ENCODE measurements around the gene RNF14.
A peak's percentile ranks its signal among the peaks of the same experiment; 100 is the strongest.

RNF14 gene

DNA sequence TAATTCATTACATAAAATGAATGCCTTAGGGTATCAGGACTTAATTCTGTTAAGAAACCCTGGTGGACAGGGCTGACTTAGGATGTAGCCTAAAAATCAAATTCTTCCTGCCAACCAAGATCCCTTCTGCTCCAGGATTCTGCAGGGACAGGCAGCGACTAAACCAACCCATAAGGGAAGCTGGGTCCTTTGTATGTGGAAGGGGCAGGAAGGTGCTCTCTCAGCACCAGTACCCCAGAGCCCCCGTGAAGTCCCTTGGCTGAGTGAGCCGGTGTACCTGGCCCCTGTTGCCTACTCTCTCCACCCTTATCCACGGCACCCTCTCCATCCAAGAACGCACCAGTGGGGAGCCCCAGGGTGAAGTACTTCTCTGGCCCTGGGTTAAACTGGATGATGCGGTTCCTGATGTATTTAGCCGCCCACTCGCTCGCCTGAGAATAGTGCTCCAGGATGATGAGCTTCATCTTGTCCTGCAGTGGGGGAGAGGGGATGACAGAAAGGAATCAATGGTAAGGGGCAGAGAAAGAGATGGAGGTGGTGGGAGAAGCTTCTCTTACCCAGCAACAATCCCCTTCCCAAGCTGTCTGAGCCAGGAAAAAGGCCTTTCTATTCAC lies 42.8 kb downstream of the RNF14 start:
- H3K27me3 ChIP-seq (ENCODE audit: control insufficient read depth in 5 of 5, insufficient read depth in 4 of 5, low read length in 5 of 5), result no peaks in the 10 kb centered on the region
- H3K9ac ChIP-seq (ENCODE audit: low read length in 5 of 5), result peak overlapping the region in 3 of 5 donors; percentile 31 to 91 (median 81)
- peak overlapping the region; percentile 72 to 93 (median 78) for H3K4me3 ChIP-seq (ENCODE audit: low read depth in 1 of 5, low read length in 5 of 5)
- H3K9me3 ChIP-seq (ENCODE audit: control insufficient read depth in 5 of 5, low read length in 5 of 5), result no peaks in the 10 kb centered on the region
- peaks cover 2 to 44% (median 28%) of the 10 kb centered on the region in 5 donors for H3K4me1 ChIP-seq (ENCODE audit: control insufficient read depth in 5 of 5, insufficient read depth in 5 of 5, low read length in 5 of 5)
- peaks cover 0 to 16% (median 6%) of the 10 kb centered on the region in 5 donors for H3K36me3 ChIP-seq (ENCODE audit: control insufficient read depth in 5 of 5, insufficient read depth in 5 of 5, low read length in 5 of 5)
- H3K27ac ChIP-seq (ENCODE audit: low read depth, low read length), result peak overlapping the region; percentile 74

DNA sequence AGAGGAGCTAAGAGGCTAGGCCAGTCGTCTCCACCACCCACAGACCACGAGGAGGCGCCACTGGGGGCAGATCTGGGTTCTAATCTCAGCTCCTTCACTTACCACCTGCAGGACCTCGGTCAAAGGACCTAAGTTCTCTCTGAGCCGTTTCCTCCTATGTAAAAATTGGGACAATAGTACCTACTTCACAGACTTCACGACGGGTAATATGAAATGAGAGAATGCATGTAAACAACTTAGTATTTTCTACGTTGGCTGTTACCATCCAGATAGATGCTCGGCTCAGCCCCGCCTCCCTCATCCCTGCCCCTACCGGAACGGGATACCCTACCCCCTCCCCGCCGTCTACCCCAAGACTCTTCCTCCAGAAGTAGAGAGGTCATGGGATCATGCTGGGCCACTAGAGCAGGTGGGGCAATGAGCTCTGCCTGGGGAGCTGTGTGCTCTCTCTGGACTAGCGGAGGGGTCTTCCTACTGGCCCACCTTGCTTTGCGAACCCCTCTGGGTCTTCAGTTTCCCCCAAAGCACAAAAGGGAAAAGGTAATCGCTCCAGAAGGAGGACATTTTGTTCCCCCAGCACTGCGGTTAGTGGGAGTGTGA lies 43.4 kb downstream of the RNF14 start:
- peak overlapping the region; percentile 72 to 93 (median 78) for H3K4me3 ChIP-seq (ENCODE audit: low read depth in 1 of 5, low read length in 5 of 5)
- peaks cover 2 to 45% (median 28%) of the 10 kb centered on the region in 5 donors for H3K4me1 ChIP-seq (ENCODE audit: control insufficient read depth in 5 of 5, insufficient read depth in 5 of 5, low read length in 5 of 5)
- no peaks in the 10 kb centered on the region for H3K9me3 ChIP-seq (ENCODE audit: control insufficient read depth in 5 of 5, low read length in 5 of 5)
- peak overlapping the region; percentile 74 for H3K27ac ChIP-seq (ENCODE audit: low read depth, low read length)
- H3K27me3 ChIP-seq (ENCODE audit: control insufficient read depth in 5 of 5, insufficient read depth in 4 of 5, low read length in 5 of 5), result no peaks in the 10 kb centered on the region
- H3K36me3 ChIP-seq (ENCODE audit: control insufficient read depth in 5 of 5, insufficient read depth in 5 of 5, low read length in 5 of 5), result peaks cover 0 to 16% (median 6%) of the 10 kb centered on the region in 5 donors
- H3K9ac ChIP-seq (ENCODE audit: low read length in 5 of 5), result peak overlapping the region; percentile 80 to 96 (median 91)

DNA sequence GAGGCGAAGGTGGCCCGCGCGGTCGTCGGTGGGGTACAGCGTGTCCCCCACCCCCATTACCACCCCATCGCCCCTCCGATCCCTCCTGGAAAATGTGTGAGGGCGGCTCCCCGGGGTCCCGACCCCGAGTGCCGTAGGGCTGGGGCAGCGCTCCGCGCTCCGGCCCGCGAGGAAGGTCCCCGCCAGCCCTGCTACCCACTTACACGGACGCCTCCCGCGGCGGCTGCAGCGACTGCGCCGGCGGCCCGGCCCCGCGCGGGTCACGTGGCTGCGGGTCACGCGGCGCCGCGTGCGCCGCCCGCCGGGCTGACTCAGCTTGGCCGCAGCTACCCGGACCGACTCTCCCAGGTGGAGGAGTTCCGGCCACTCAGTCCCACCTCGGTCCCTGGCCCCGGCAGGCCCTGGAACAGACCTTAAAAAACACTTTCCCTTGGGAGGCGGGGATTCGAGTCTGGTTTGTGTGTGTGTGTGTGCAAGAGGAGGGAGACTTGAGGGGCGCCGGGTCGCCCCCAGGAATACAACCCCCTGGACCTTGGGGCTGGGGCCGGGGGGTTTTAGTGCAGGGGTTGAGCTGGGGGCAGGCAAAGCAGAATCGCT lies 44.0 kb downstream of the RNF14 start, which contains the start of gene GNPDA1:
Gene GNPDA1 (minus strand): TSS at position 236 of the 597 bp plus-strand sequence. CDS start 992 bp downstream, outside the sequence.
- H3K4me1 ChIP-seq (ENCODE audit: control insufficient read depth in 5 of 5, insufficient read depth in 5 of 5, low read length in 5 of 5), result peaks cover 2 to 45% (median 28%) of the 10 kb centered on the region in 5 donors
- H3K9me3 ChIP-seq (ENCODE audit: control insufficient read depth in 5 of 5, low read length in 5 of 5), result no peaks in the 10 kb centered on the region
- peak within 1 kb of the TSS; percentile 72 to 93 (median 78) for H3K4me3 ChIP-seq (ENCODE audit: low read depth in 1 of 5, low read length in 5 of 5)
- H3K36me3 ChIP-seq (ENCODE audit: control insufficient read depth in 5 of 5, insufficient read depth in 5 of 5, low read length in 5 of 5), result peaks cover 0 to 12% (median 5%) of the 10 kb centered on the region in 5 donors
- peak within 1 kb of the TSS; percentile 92 for H3K27ac ChIP-seq (ENCODE audit: low read depth, low read length)
- H3K9ac ChIP-seq (ENCODE audit: low read length in 5 of 5), result peak within 1 kb of the TSS; percentile 80 to 96 (median 91)
- H3K27me3 ChIP-seq (ENCODE audit: control insufficient read depth in 5 of 5, insufficient read depth in 4 of 5, low read length in 5 of 5), result no peaks in the 10 kb centered on the region

DNA sequence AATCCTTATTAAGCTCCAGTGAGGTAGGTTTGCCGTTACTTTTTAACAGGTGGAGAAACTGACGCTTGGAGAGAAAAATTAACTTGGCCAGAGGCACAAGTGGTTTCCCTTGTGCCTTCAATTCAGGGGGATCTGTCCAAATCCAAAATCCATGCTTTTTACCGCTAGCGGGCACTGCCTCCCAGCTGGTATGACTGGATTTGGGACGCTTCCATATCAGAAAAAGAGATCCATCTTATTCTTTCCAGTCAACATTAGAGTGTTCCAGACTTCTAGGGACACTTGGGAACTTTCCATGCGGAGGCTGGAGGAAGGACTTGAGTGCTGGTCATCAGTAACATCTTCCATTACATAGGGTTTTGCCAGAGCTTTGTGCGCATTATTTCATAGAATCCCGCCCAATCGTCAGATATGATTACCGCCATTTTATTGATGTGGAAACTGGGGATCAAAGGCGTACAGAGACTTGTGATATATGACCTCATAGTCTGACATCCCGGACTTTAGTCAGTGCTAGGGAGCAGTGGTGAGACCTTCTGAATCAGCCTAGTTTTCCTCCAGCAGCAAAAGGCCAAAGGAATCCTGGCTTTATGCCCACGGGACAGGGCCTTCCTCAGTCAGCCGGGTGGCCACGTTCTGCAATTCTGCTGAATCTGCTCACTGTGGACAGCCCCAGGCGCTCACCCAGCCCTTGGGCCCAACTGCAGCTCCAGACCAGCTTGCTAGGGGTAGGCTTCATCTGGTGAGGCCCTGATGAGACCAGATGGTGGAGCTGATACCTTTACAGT lies 45.0 kb downstream of the RNF14 start:
- Histone ChIP-seq H3K9ac (ENCODE audit: low read length in 5 of 5) (no peak overlapping the region), H3K27me3 (ENCODE audit: control insufficient read depth in 5 of 5, insufficient read depth in 4 of 5, low read length in 5 of 5) (no peaks in the 10 kb centered on the region), H3K9me3 (ENCODE audit: control insufficient read depth in 5 of 5, low read length in 5 of 5) (no peaks in the 10 kb centered on the region), H3K4me3 (ENCODE audit: low read depth in 1 of 5, low read length in 5 of 5) (no peak overlapping the region), H3K4me1 (ENCODE audit: control insufficient read depth in 5 of 5, insufficient read depth in 5 of 5, low read length in 5 of 5) (peaks cover 2 to 45% (median 28%) of the 10 kb centered on the region in 5 donors), H3K36me3 (ENCODE audit: control insufficient read depth in 5 of 5, insufficient read depth in 5 of 5, low read length in 5 of 5) (peaks cover 0 to 8% (median 2%) of the 10 kb centered on the region in 5 donors), H3K27ac (ENCODE audit: low read depth, low read length) (peak overlapping the region; percentile 92)

DNA sequence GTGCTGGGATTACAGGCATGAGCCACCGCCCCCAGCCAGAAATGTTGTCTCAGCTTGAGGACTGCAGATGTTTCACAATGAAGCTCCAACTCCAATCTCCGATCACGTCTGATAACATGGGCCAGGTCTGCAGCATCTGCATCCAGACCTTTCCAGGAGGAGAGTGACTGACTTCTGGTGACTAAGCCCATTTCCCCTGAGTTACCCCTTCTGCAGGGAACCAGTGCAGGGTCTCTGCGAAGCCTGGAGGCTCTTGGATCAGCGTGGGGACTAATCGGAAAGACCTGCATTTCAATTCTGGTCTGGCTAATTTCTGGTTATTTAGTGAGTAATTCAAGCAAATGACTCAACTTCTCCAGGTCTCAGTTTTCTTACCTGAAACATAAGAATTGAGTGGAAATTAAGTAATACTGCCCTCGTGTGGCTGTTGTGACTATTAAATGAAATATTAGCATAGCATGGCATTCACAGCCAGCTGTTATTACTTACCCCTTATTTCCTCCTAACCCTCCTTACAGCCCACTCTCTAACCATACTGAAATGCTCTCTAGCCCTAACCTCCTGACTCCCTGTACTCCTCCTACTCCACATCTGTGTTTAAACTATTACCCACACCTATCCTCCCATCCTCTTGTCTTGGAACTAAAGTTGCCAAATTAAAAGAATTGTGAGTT lies 46.1 kb downstream of the RNF14 start:
- no peaks in the 10 kb centered on the region for H3K27me3 ChIP-seq (ENCODE audit: control insufficient read depth in 5 of 5, insufficient read depth in 4 of 5, low read length in 5 of 5)
- H3K36me3 ChIP-seq (ENCODE audit: control insufficient read depth in 5 of 5, insufficient read depth in 5 of 5, low read length in 5 of 5), result peaks cover 0 to 5% (median 0%) of the 10 kb centered on the region in 5 donors
- peaks cover 2 to 45% (median 28%) of the 10 kb centered on the region in 5 donors for H3K4me1 ChIP-seq (ENCODE audit: control insufficient read depth in 5 of 5, insufficient read depth in 5 of 5, low read length in 5 of 5)
- peak overlapping the region; percentile 92 for H3K27ac ChIP-seq (ENCODE audit: low read depth, low read length)
- H3K9ac ChIP-seq (ENCODE audit: low read length in 5 of 5), result no peak overlapping the region
- H3K9me3 ChIP-seq (ENCODE audit: control insufficient read depth in 5 of 5, low read length in 5 of 5), result no peaks in the 10 kb centered on the region
- H3K4me3 ChIP-seq (ENCODE audit: low read depth in 1 of 5, low read length in 5 of 5), result no peak overlapping the region

DNA sequence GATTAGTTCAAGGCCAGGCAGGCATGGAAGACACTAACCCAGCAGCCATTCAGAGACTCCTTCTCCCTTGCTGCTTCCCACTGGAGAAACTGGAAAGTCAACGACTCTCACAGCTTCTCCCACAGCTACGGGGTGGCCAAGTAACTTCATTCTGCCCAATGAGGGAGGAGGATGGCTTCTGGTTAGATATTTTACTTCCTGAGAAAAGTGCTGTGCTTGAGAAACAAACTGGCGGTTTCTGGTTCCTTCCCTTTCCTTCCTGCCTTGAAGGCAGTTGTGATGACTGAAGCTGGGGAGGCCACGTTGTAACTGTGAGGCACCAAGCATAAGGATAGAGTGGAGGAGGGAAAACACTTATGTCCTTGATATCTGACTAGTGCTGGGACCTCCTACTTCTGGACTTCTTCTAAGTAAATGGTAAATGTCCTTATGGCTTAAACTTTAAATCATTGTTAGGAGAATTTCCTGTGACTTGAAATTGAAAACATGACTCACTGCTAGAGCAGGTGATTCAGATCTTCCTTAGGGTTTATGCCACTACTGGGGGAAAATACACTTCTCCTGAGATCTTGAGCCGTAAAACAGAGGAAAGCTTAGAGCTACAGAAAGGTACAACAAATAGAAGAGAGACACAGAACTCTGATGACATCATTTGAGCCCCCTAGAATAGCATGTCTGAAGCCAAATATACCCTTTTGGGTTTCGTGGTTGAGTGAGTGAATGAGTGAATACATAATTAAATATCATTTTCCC lies 47.1 kb downstream of the RNF14 start:
- Histone ChIP-seq H3K27me3 (ENCODE audit: control insufficient read depth in 5 of 5, insufficient read depth in 4 of 5, low read length in 5 of 5) (no peaks in the 10 kb centered on the region), H3K9ac (ENCODE audit: low read length in 5 of 5) (peak overlapping the region in 1 of 5 donors; percentile 18), H3K9me3 (ENCODE audit: control insufficient read depth in 5 of 5, low read length in 5 of 5) (peaks cover 0 to 3% (median 0%) of the 10 kb centered on the region in 5 donors), H3K27ac (ENCODE audit: low read depth, low read length) (peak overlapping the region; percentile 57), H3K4me1 (ENCODE audit: control insufficient read depth in 5 of 5, insufficient read depth in 5 of 5, low read length in 5 of 5) (peaks cover 2 to 45% (median 28%) of the 10 kb centered on the region in 5 donors), H3K4me3 (ENCODE audit: low read depth in 1 of 5, low read length in 5 of 5) (no peak overlapping the region), H3K36me3 (ENCODE audit: control insufficient read depth in 5 of 5, insufficient read depth in 5 of 5, low read length in 5 of 5) (peaks cover 0 to 2% (median 0%) of the 10 kb centered on the region in 5 donors)

DNA sequence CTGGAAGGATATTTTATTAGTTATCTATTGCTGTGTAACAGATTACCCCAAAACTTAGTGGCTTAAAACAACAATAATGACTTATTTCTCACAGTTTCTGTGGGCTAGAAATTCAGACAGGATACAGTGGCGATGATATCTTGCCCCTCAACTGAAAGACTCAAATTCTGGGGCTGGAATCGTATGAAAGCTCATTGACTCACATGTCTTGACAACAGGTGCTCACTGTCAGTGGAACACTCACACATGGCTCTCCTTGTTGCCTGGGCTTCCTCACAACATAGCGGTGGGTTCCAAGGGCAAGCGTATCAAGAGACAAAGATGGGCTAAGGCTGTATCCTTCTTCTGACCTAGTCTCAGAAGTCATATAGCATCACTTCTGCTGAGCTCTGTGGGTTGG lies 47.7 kb downstream of the RNF14 start:
- Histone ChIP-seq H3K9ac (ENCODE audit: low read length in 5 of 5) (no peak overlapping the region), H3K4me3 (ENCODE audit: low read depth in 1 of 5, low read length in 5 of 5) (no peak overlapping the region), H3K27me3 (ENCODE audit: control insufficient read depth in 5 of 5, insufficient read depth in 4 of 5, low read length in 5 of 5) (no peaks in the 10 kb centered on the region)

DNA sequence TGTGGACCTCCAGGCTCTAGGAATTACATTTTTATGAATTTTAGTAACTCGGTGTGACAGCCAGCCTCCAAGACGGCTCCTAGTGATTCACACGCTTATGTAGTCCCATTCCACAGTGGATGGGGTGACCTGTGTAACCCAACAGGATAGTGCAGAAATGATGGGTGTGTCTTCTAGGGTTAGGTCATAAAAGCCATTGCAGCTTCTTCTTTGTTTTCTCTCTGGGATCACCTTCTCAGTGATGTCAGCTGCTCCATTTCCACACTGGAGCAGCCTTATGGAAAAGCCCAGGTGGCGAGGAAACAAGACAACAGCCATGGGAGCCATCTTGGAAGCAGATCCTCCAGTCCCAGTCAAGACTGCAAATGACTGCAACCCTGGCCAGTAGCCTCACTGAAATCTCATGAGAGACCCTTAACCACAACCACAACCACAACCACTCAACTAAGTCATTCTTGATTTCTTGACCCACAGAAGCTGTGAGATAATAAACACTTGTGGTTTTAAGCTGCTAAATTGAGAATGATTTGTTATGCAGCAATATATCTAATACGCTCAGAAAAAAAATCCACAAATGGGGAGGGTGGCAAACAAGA lies 49.0 kb downstream of the RNF14 start:
- no peaks in the 10 kb centered on the region for H3K36me3 ChIP-seq (ENCODE audit: control insufficient read depth in 5 of 5, insufficient read depth in 5 of 5, low read length in 5 of 5)
- H3K4me3 ChIP-seq (ENCODE audit: low read depth in 1 of 5, low read length in 5 of 5), result no peak overlapping the region
- H3K27me3 ChIP-seq (ENCODE audit: control insufficient read depth in 5 of 5, insufficient read depth in 4 of 5, low read length in 5 of 5), result no peaks in the 10 kb centered on the region
- H3K27ac ChIP-seq (ENCODE audit: low read depth, low read length), result no peak overlapping the region
- peaks cover 0 to 3% (median 0%) of the 10 kb centered on the region in 5 donors for H3K9me3 ChIP-seq (ENCODE audit: control insufficient read depth in 5 of 5, low read length in 5 of 5)
- peak overlapping the region in 1 of 5 donors; percentile 17 for H3K9ac ChIP-seq (ENCODE audit: low read length in 5 of 5)
- H3K4me1 ChIP-seq (ENCODE audit: control insufficient read depth in 5 of 5, insufficient read depth in 5 of 5, low read length in 5 of 5), result peaks cover 2 to 31% (median 14%) of the 10 kb centered on the region in 5 donors

More for the DNA sequence above, 47.7 kb downstream of the RNF14 start:
- H3K9me3 ChIP-seq (ENCODE audit: control insufficient read depth in 5 of 5, low read length in 5 of 5), result peaks cover 0 to 3% (median 0%) of the 10 kb centered on the region in 5 donors
- peaks cover 2 to 43% (median 25%) of the 10 kb centered on the region in 5 donors for H3K4me1 ChIP-seq (ENCODE audit: control insufficient read depth in 5 of 5, insufficient read depth in 5 of 5, low read length in 5 of 5)
- H3K36me3 ChIP-seq (ENCODE audit: control insufficient read depth in 5 of 5, insufficient read depth in 5 of 5, low read length in 5 of 5), result no peaks in the 10 kb centered on the region
- H3K27ac ChIP-seq (ENCODE audit: low read depth, low read length), result peak overlapping the region; percentile 35

All from subcutaneous abdominal adipose tissue (tissue), 5 donors.